ENCODE results near the gene OPHN1.

Gene OPHN1

DNA sequence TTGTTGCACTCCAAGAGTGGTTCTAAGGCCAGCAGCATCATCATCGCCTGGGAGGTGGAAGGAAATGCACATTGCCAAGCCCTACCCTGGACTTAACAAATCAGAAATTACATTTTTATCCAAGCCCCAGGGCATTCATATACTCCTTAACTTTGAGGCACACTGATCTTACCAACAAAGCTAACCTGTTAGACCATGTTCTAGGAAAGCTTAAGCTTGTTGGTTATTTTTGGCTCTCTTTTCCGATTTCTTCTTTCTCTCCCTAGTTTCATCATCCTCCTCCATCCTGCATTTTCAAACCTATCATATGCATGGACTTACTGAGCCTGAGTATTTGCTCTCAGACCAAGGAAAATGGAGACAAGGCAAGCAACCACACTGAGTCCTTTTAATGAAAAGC, 133.4 kb downstream of the OPHN1 start:
- TF ChIP-seq, protein P1, sequence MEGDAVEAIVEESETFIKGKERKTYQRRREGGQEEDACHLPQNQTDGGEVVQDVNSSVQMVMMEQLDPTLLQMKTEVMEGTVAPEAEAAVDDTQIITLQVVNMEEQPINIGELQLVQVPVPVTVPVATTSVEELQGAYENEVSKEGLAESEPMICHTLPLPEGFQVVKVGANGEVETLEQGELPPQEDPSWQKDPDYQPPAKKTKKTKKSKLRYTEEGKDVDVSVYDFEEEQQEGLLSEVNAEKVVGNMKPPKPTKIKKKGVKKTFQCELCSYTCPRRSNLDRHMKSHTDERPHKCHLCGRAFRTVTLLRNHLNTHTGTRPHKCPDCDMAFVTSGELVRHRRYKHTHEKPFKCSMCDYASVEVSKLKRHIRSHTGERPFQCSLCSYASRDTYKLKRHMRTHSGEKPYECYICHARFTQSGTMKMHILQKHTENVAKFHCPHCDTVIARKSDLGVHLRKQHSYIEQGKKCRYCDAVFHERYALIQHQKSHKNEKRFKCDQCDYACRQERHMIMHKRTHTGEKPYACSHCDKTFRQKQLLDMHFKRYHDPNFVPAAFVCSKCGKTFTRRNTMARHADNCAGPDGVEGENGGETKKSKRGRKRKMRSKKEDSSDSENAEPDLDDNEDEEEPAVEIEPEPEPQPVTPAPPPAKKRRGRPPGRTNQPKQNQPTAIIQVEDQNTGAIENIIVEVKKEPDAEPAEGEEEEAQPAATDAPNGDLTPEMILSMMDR (IDR thresholded peaks at IDR 0.05; ENCODE audit: low read length) = no peak
- no peak overlapping the region for H3K4me3 ChIP-seq (ENCODE audit: low read length)
- H3K4me1 ChIP-seq (ENCODE audit: low read length) = no peaks in the 10 kb centered on the region
- no peaks in the 10 kb centered on the region for H3K36me3 ChIP-seq (replicated peaks; ENCODE audit: insufficient read depth, low read length)
- no peaks in the 10 kb centered on the region for H3K79me2 ChIP-seq (ENCODE audit: low read length)
- H3K9me3 ChIP-seq (replicated peaks; ENCODE audit: insufficient read depth, low read length) = no peaks in the 10 kb centered on the region
- no peaks in the 10 kb centered on the region for H3K9me2 ChIP-seq (replicated peaks; ENCODE audit: insufficient read depth, low read length)
- H4K20me1 ChIP-seq (ENCODE audit: insufficient read depth, low read length) = no peaks in the 10 kb centered on the region
- no peaks in the 10 kb centered on the region for H3K27me3 ChIP-seq (replicated peaks; ENCODE audit: insufficient read depth, low read length)
- no peaks in the 10 kb centered on the region for H3F3A ChIP-seq (ENCODE audit: insufficient read depth, low read length)
- no peak overlapping the region for H3K27ac ChIP-seq (ENCODE audit: low read length)
- DNase-seq = no peak
- H3K9ac ChIP-seq (ENCODE audit: low read length) = no peak overlapping the region
- no peak overlapping the region for H2AFZ ChIP-seq (ENCODE audit: low read length)
- H3K4me2 ChIP-seq (ENCODE audit: low read depth, low read length) = no peak overlapping the region

DNA sequence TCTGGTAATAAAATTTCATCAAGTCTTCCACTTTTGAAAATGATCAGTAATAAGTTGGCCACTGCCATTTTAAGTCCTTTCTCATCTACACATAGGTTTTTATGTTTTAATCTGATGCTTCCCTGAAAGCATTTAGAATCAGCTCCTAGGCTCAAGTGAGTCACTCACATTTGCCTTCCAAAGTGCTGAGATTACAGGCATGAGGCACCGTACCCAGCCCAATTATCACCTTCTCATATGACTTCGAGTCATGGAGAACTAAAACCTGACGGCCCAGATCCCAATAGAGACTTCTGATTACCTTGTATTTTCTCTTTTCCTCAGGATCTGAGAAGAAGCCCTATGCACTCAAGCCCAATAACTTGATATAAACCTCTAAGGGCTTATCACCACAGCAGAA, 140.8 kb downstream of the OPHN1 start:
- Histone ChIP-seq H3K79me2 (ENCODE audit: low read length) (no peaks in the 10 kb centered on the region), H2AFZ (ENCODE audit: low read length) (no peak overlapping the region)

DNA sequence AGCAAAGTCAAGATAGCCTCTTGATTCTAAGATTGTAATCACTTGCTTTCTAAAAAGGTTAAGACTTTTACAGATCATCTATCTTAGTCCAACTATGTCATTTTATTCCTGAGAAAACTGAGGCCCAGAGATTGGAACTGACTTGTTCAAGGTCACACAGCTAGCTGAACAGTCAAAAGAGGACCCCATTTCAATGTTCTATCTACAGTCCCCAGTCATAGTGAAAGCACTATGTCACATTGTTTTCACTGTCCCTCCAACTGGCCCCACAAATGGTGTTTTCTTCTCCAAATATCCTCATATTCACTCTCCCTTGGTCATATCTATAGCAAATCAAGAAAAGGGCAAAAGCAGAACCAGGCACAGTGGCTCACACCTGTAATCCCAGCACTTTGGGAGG, 145.2 kb downstream of the OPHN1 start:
- H3K27me3 ChIP-seq (replicated peaks; ENCODE audit: insufficient read depth, low read length) = no peaks in the 10 kb centered on the region
- no peak overlapping the region for H3K4me3 ChIP-seq (ENCODE audit: low read length)
- no peaks in the 10 kb centered on the region for H3K36me3 ChIP-seq (replicated peaks; ENCODE audit: insufficient read depth, low read length)
- no peak overlapping the region for H3K4me2 ChIP-seq (ENCODE audit: low read depth, low read length)
- H3K4me1 ChIP-seq (ENCODE audit: low read length) = no peaks in the 10 kb centered on the region
- H2AFZ ChIP-seq (ENCODE audit: low read length) = no peak overlapping the region
- H3K27ac ChIP-seq (ENCODE audit: low read length) = no peak overlapping the region
- H3K9ac ChIP-seq (ENCODE audit: low read length) = no peak overlapping the region
- H3K79me2 ChIP-seq (ENCODE audit: low read length) = no peaks in the 10 kb centered on the region
- H4K20me1 ChIP-seq (ENCODE audit: insufficient read depth, low read length) = no peaks in the 10 kb centered on the region
- H3K9me2 ChIP-seq (replicated peaks; ENCODE audit: insufficient read depth, low read length) = no peaks in the 10 kb centered on the region
- DNase-seq = no peak
- no peaks in the 10 kb centered on the region for H3F3A ChIP-seq (ENCODE audit: insufficient read depth, low read length)
- H3K9me3 ChIP-seq (replicated peaks; ENCODE audit: insufficient read depth, low read length) = no peaks in the 10 kb centered on the region
- TF ChIP-seq EZH2phosphoT487 (IDR thresholded peaks at IDR 0.05; ENCODE audit: low read length) (no peak), EZH2 (optimal IDR thresholded peaks at IDR 0.05; ENCODE audit: low read depth, low read length) (no peak)
- TF ChIP-seq, protein P1 (IDR thresholded peaks at IDR 0.05; ENCODE audit: low read length) = no peak

More for the DNA sequence above, 140.8 kb downstream of the OPHN1 start:
- Histone ChIP-seq H3K36me3 (replicated peaks; ENCODE audit: insufficient read depth, low read length) (no peaks in the 10 kb centered on the region), H4K20me1 (ENCODE audit: insufficient read depth, low read length) (no peaks in the 10 kb centered on the region), H3K27me3 (replicated peaks; ENCODE audit: insufficient read depth, low read length) (no peaks in the 10 kb centered on the region), H3K9me3 (replicated peaks; ENCODE audit: insufficient read depth, low read length) (no peaks in the 10 kb centered on the region), H3F3A (ENCODE audit: insufficient read depth, low read length) (no peaks in the 10 kb centered on the region), H3K27ac (ENCODE audit: low read length) (no peak overlapping the region), H3K9me2 (replicated peaks; ENCODE audit: insufficient read depth, low read length) (no peaks in the 10 kb centered on the region), H3K4me1 (ENCODE audit: low read length) (no peaks in the 10 kb centered on the region), H3K9ac (ENCODE audit: low read length) (no peak overlapping the region), H3K4me3 (ENCODE audit: low read length) (no peak overlapping the region), H3K4me2 (ENCODE audit: low read depth, low read length) (no peak overlapping the region)
- TF ChIP-seq EZH2phosphoT487 (IDR thresholded peaks at IDR 0.05; ENCODE audit: low read length) = no peak
- TF ChIP-seq EZH2 (optimal IDR thresholded peaks at IDR 0.05; ENCODE audit: low read depth, low read length) = no peak
- TF ChIP-seq, protein P1 (IDR thresholded peaks at IDR 0.05; ENCODE audit: low read length) = no peak
- no peak for DNase-seq

Measured in MM.1S (cell line).